ENCODE data around the gene PRR12.

Gene PRR12

GRCh38 chr19:49559443-49559842 is 31.5 kb upstream of the PRR12 start:
- H3K27ac ChIP-seq (ENCODE audit: low read depth, low read length), result no peak overlapping the region
- no peak for DNase-seq
- no peak overlapping the region for H3K4ac ChIP-seq (ENCODE audit: low read depth, low read length)
- H3K27me3 ChIP-seq (ENCODE audit: insufficient read depth, low read length, poor library complexity), result no peaks in the 10 kb centered on the region
- no peak overlapping the region for H3K18ac ChIP-seq (ENCODE audit: low read length)
- WGBS (ENCODE audit: extremely low coverage, insufficient coverage, low lambda C conversion rate), result no CpG with 5 or more reads among the region's 3 CpGs
- no peak overlapping the region for H4K8ac ChIP-seq (ENCODE audit: low read depth, low read length)
- no peak overlapping the region for H3K9ac ChIP-seq (ENCODE audit: low read length)
- H3K36me3 ChIP-seq (ENCODE audit: control insufficient read depth, insufficient read depth, low read length), result peaks cover 11% of the 10 kb centered on the region
- no peaks in the 10 kb centered on the region for H3K79me2 ChIP-seq (ENCODE audit: control insufficient read depth, insufficient read depth, low read length)
- H4K5ac ChIP-seq (ENCODE audit: low read length), result no peak overlapping the region
- no peak overlapping the region for H2BK15ac ChIP-seq (replicated peaks; ENCODE audit: low read depth)
- H2BK5ac ChIP-seq (ENCODE audit: low read length), result no peak overlapping the region
- no peak overlapping the region for H3K23ac ChIP-seq (ENCODE audit: low read length)
- H3K79me1 ChIP-seq (ENCODE audit: low read length), result peaks cover 3% of the 10 kb centered on the region
- no peak overlapping the region for H3K4me2 ChIP-seq (ENCODE audit: low read length)
- no peak overlapping the region for H2BK120ac ChIP-seq (ENCODE audit: low read depth, low read length)
- no peak overlapping the region for H3K56ac ChIP-seq (ENCODE audit: low read length)
- no peak overlapping the region for H3K4me3 ChIP-seq (ENCODE audit: low read length)
- no peaks in the 10 kb centered on the region for H3K4me1 ChIP-seq (ENCODE audit: control insufficient read depth, low read depth, low read length)
- no peak overlapping the region for H2AK5ac ChIP-seq (ENCODE audit: low read length)

GRCh38 chr19:49559928-49560327 is 31.1 kb upstream of the PRR12 start:
- Histone ChIP-seq H3K27ac (ENCODE audit: low read depth, low read length) (no peak overlapping the region), H3K79me2 (ENCODE audit: control insufficient read depth, insufficient read depth, low read length) (peaks cover 2% of the 10 kb centered on the region), H3K4me3 (ENCODE audit: low read length) (no peak overlapping the region), H4K8ac (ENCODE audit: low read depth, low read length) (no peak overlapping the region), H2BK15ac (replicated peaks; ENCODE audit: low read depth) (no peak overlapping the region), H3K4me2 (ENCODE audit: low read length) (no peak overlapping the region), H3K4ac (ENCODE audit: low read depth, low read length) (no peak overlapping the region), H3K27me3 (ENCODE audit: insufficient read depth, low read length, poor library complexity) (no peaks in the 10 kb centered on the region), H3K4me1 (ENCODE audit: control insufficient read depth, low read depth, low read length) (no peaks in the 10 kb centered on the region), H3K56ac (ENCODE audit: low read length) (no peak overlapping the region), H3K18ac (ENCODE audit: low read length) (no peak overlapping the region), H3K36me3 (ENCODE audit: control insufficient read depth, insufficient read depth, low read length) (peaks cover 9% of the 10 kb centered on the region), H4K5ac (ENCODE audit: low read length) (no peak overlapping the region), H2BK5ac (ENCODE audit: low read length) (no peak overlapping the region), H2AK5ac (ENCODE audit: low read length) (no peak overlapping the region), H2BK120ac (ENCODE audit: low read depth, low read length) (no peak overlapping the region), H3K23ac (ENCODE audit: low read length) (no peak overlapping the region), H3K9ac (ENCODE audit: low read length) (no peak overlapping the region), H3K79me1 (ENCODE audit: low read length) (peaks cover 5% of the 10 kb centered on the region)
- no peak for DNase-seq
- WGBS (ENCODE audit: extremely low coverage, insufficient coverage, low lambda C conversion rate), result no CpG with 5 or more reads among the region's 15 CpGs

- H3K4me1 ChIP-seq (ENCODE audit: control insufficient read depth, low read depth, low read length), result no peaks in the 10 kb centered on the region
- H3K36me3 ChIP-seq (ENCODE audit: control insufficient read depth, insufficient read depth, low read length), result peaks cover 8% of the 10 kb centered on the region
- WGBS (ENCODE audit: extremely low coverage, insufficient coverage, low lambda C conversion rate), result no CpG with 5 or more reads among the region's 15 CpGs
- H3K56ac ChIP-seq (ENCODE audit: low read length), result no peak overlapping the region
- H2BK5ac ChIP-seq (ENCODE audit: low read length), result no peak overlapping the region
- no peak overlapping the region for H3K27ac ChIP-seq (ENCODE audit: low read depth, low read length)
- no peak overlapping the region for H3K4me2 ChIP-seq (ENCODE audit: low read length)
- H3K79me2 ChIP-seq (ENCODE audit: control insufficient read depth, insufficient read depth, low read length), result peaks cover 2% of the 10 kb centered on the region
- H4K8ac ChIP-seq (ENCODE audit: low read depth, low read length), result no peak overlapping the region
- no peak overlapping the region for H3K18ac ChIP-seq (ENCODE audit: low read length)
- no peak overlapping the region for H3K4ac ChIP-seq (ENCODE audit: low read depth, low read length)
- no peak overlapping the region for H2AK5ac ChIP-seq (ENCODE audit: low read length)
- no peak overlapping the region for H2BK120ac ChIP-seq (ENCODE audit: low read depth, low read length)
- H4K5ac ChIP-seq (ENCODE audit: low read length), result no peak overlapping the region
- no peaks in the 10 kb centered on the region for H3K27me3 ChIP-seq (ENCODE audit: insufficient read depth, low read length, poor library complexity)
- no peak overlapping the region for H3K9ac ChIP-seq (ENCODE audit: low read length)
- H2BK15ac ChIP-seq (replicated peaks; ENCODE audit: low read depth), result no peak overlapping the region
- H3K79me1 ChIP-seq (ENCODE audit: low read length), result peaks cover 5% of the 10 kb centered on the region
- H3K4me3 ChIP-seq (ENCODE audit: low read length), result no peak overlapping the region
- DNase-seq, result no peak
- H3K23ac ChIP-seq (ENCODE audit: low read length), result no peak overlapping the region
Observed at GRCh38 chr19:49560358-49560900, 30.6 kb upstream of the PRR12 start.

- H4K5ac ChIP-seq (ENCODE audit: low read length), result no peak overlapping the region
- H3K27me3 ChIP-seq (ENCODE audit: insufficient read depth, low read length, poor library complexity), result no peaks in the 10 kb centered on the region
- no peak overlapping the region for H3K23ac ChIP-seq (ENCODE audit: low read length)
- no peak overlapping the region for H2BK120ac ChIP-seq (ENCODE audit: low read depth, low read length)
- H3K4me3 ChIP-seq (ENCODE audit: low read length), result no peak overlapping the region
- peaks cover 2% of the 10 kb centered on the region for H3K36me3 ChIP-seq (ENCODE audit: control insufficient read depth, insufficient read depth, low read length)
- no peak for DNase-seq
- no peak overlapping the region for H3K4me2 ChIP-seq (ENCODE audit: low read length)
- H3K18ac ChIP-seq (ENCODE audit: low read length), result no peak overlapping the region
- peaks cover 10% of the 10 kb centered on the region for H3K79me1 ChIP-seq (ENCODE audit: low read length)
- no peak overlapping the region for H2AK5ac ChIP-seq (ENCODE audit: low read length)
- no peak overlapping the region for H3K27ac ChIP-seq (ENCODE audit: low read depth, low read length)
- no peaks in the 10 kb centered on the region for H3K4me1 ChIP-seq (ENCODE audit: control insufficient read depth, low read depth, low read length)
- H2BK15ac ChIP-seq (replicated peaks; ENCODE audit: low read depth), result no peak overlapping the region
- WGBS (ENCODE audit: extremely low coverage, insufficient coverage, low lambda C conversion rate), result no CpG with 5 or more reads among the region's 6 CpGs
- no peak overlapping the region for H4K8ac ChIP-seq (ENCODE audit: low read depth, low read length)
- no peak overlapping the region for H3K56ac ChIP-seq (ENCODE audit: low read length)
- peaks cover 5% of the 10 kb centered on the region for H3K79me2 ChIP-seq (ENCODE audit: control insufficient read depth, insufficient read depth, low read length)
- H2BK5ac ChIP-seq (ENCODE audit: low read length), result no peak overlapping the region
- H3K4ac ChIP-seq (ENCODE audit: low read depth, low read length), result no peak overlapping the region
- no peak overlapping the region for H3K9ac ChIP-seq (ENCODE audit: low read length)
Observed at GRCh38 chr19:49564616-49565045, 26.4 kb upstream of the PRR12 start.

GRCh38 chr19:49565261-49565660 is 25.7 kb upstream of the PRR12 start:
- H3K79me2 ChIP-seq (ENCODE audit: control insufficient read depth, insufficient read depth, low read length), result peaks cover 5% of the 10 kb centered on the region
- H3K4me3 ChIP-seq (ENCODE audit: low read length), result no peak overlapping the region
- DNase-seq, result no peak
- no peaks in the 10 kb centered on the region for H3K4me1 ChIP-seq (ENCODE audit: control insufficient read depth, low read depth, low read length)
- H3K27ac ChIP-seq (ENCODE audit: low read depth, low read length), result no peak overlapping the region
- no peak overlapping the region for H3K18ac ChIP-seq (ENCODE audit: low read length)
- no peak overlapping the region for H3K9ac ChIP-seq (ENCODE audit: low read length)
- no peaks in the 10 kb centered on the region for H3K27me3 ChIP-seq (ENCODE audit: insufficient read depth, low read length, poor library complexity)
- no peak overlapping the region for H4K8ac ChIP-seq (ENCODE audit: low read depth, low read length)
- no peak overlapping the region for H2AK5ac ChIP-seq (ENCODE audit: low read length)
- no peak overlapping the region for H3K4ac ChIP-seq (ENCODE audit: low read depth, low read length)
- WGBS (ENCODE audit: extremely low coverage, insufficient coverage, low lambda C conversion rate), result no CpG with 5 or more reads among the region's 4 CpGs
- H3K4me2 ChIP-seq (ENCODE audit: low read length), result no peak overlapping the region
- no peak overlapping the region for H2BK15ac ChIP-seq (replicated peaks; ENCODE audit: low read depth)
- H3K36me3 ChIP-seq (ENCODE audit: control insufficient read depth, insufficient read depth, low read length), result no peaks in the 10 kb centered on the region
- H2BK120ac ChIP-seq (ENCODE audit: low read depth, low read length), result no peak overlapping the region
- H3K56ac ChIP-seq (ENCODE audit: low read length), result no peak overlapping the region
- H3K23ac ChIP-seq (ENCODE audit: low read length), result no peak overlapping the region
- no peak overlapping the region for H4K5ac ChIP-seq (ENCODE audit: low read length)
- H2BK5ac ChIP-seq (ENCODE audit: low read length), result no peak overlapping the region
- H3K79me1 ChIP-seq (ENCODE audit: low read length), result peaks cover 10% of the 10 kb centered on the region

GRCh38 chr19:49566302-49566701 is 24.7 kb upstream of the PRR12 start:
- H3K4me2 ChIP-seq (ENCODE audit: low read length), result no peak overlapping the region
- H3K4ac ChIP-seq (ENCODE audit: low read depth, low read length), result no peak overlapping the region
- H2BK120ac ChIP-seq (ENCODE audit: low read depth, low read length), result no peak overlapping the region
- H3K56ac ChIP-seq (ENCODE audit: low read length), result no peak overlapping the region
- H2AK5ac ChIP-seq (ENCODE audit: low read length), result no peak overlapping the region
- no peak overlapping the region for H3K18ac ChIP-seq (ENCODE audit: low read length)
- no peak overlapping the region for H3K27ac ChIP-seq (ENCODE audit: low read depth, low read length)
- H3K4me3 ChIP-seq (ENCODE audit: low read length), result no peak overlapping the region
- WGBS (ENCODE audit: extremely low coverage, insufficient coverage, low lambda C conversion rate), result no CpG with 5 or more reads among the region's 3 CpGs
- no peak overlapping the region for H3K23ac ChIP-seq (ENCODE audit: low read length)
- no peak overlapping the region for H3K9ac ChIP-seq (ENCODE audit: low read length)
- H4K5ac ChIP-seq (ENCODE audit: low read length), result no peak overlapping the region
- H3K79me1 ChIP-seq (ENCODE audit: low read length), result peaks cover 11% of the 10 kb centered on the region
- no peaks in the 10 kb centered on the region for H3K4me1 ChIP-seq (ENCODE audit: control insufficient read depth, low read depth, low read length)
- no peaks in the 10 kb centered on the region for H3K36me3 ChIP-seq (ENCODE audit: control insufficient read depth, insufficient read depth, low read length)
- no peak for DNase-seq
- no peak overlapping the region for H4K8ac ChIP-seq (ENCODE audit: low read depth, low read length)
- no peaks in the 10 kb centered on the region for H3K27me3 ChIP-seq (ENCODE audit: insufficient read depth, low read length, poor library complexity)
- peaks cover 5% of the 10 kb centered on the region for H3K79me2 ChIP-seq (ENCODE audit: control insufficient read depth, insufficient read depth, low read length)
- no peak overlapping the region for H2BK5ac ChIP-seq (ENCODE audit: low read length)
- H2BK15ac ChIP-seq (replicated peaks; ENCODE audit: low read depth), result no peak overlapping the region
